Peyer's patch (tissue), 4 donors: ENCODE results near the gene ZMIZ1.

Experiments used
- CTCF ChIP-seq, 6 experiments: fragments of 450-650 bp in 4 of 6; fragments of 200-600 bp in 2 of 6; sonication (generic) in 1 of 6; IDR thresholded peaks; one replicate each; pipeline ENCODE4 v1.5.1; 2017 to 2019; ENCODE audit warnings: antibody characterized with exemption in 6 of 6, mild to moderate bottlenecking in 3 of 6, moderate library complexity in 1 of 6
- POLR2A ChIP-seq, 2 donors: fragments of 450-650 bp; IDR thresholded peaks; one replicate each; pipeline ENCODE4 v1.5.1; 2017; ENCODE audit warnings: antibody characterized with exemption in 2 of 2, mild to moderate bottlenecking in 2 of 2, moderate library complexity in 2 of 2

GRCh38 chr10:79248341-79249185 is 179.8 kb downstream of the ZMIZ1 start:
- TF ChIP-seq CTCF (IDR thresholded peaks at IDR 0.05) (no peak), POLR2A (IDR thresholded peaks at IDR 0.05) (no peak)
